GM12801 (cell line): ENCODE measurements around the gene SDCBP2.

ENCODE experiments used
- CTCF ChIP-seq: IDR thresholded peaks from one replicate; pipeline ENCODE4 v1.5.1; 2011; ENCODE audit warnings: control low read depth; ENCODE audit not compliant: insufficient read length; ENCODE audit errors: extremely low read depth

SDCBP2 gene

GRCh38 chr20:1369970-1370369 lies 41.0 kb upstream of the SDCBP2 start:
- no peak for TF ChIP-seq CTCF

- TF ChIP-seq CTCF = no peak
Measured at GRCh38 chr20:1368448-1369199, 39.7 kb upstream of the SDCBP2 start.

- TF ChIP-seq CTCF = no peak
Measured at GRCh38 chr20:1367479-1367878, 38.5 kb upstream of the SDCBP2 start.

DNA sequence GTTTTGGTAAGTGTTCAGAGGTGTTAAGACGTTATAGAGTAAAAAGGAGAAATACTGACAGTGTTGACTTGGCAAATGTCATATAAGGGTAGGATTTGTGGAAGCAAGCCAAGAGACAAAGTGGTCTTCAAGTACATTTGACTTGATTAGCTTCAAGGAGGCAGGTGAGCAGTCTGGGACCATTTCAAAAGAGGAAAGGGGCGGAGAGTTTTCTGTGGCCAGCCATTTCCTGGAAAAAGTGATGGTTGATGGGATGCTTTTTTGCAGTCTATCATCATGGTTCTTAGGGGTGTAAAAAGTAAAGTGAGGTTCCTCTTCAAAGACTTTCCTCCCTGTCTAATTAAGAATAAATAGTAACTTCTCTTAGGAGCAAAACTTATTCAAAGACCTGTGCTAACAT lies 35.2 kb upstream of the SDCBP2 start:
- TF ChIP-seq CTCF = no peak

DNA sequence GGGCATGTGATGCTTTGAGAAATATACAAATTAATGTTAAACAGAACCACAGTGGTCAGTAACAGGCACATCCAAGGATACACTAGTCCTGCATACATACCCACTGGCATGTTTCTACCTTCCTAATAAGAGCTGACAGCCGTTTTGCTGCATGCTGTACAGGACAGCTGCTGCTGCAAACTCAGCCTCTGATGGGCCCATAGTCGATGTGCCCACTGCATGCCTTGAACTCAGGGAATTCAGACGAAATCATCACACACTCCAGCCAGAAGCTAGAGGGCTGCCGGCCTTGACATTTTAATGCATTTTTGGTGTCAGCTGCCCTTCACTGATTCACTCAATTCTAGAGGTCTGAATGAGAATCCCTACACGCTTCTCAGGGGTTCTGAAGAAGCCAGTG lies 34.6 kb upstream of the SDCBP2 start:
- no peak for TF ChIP-seq CTCF

DNA sequence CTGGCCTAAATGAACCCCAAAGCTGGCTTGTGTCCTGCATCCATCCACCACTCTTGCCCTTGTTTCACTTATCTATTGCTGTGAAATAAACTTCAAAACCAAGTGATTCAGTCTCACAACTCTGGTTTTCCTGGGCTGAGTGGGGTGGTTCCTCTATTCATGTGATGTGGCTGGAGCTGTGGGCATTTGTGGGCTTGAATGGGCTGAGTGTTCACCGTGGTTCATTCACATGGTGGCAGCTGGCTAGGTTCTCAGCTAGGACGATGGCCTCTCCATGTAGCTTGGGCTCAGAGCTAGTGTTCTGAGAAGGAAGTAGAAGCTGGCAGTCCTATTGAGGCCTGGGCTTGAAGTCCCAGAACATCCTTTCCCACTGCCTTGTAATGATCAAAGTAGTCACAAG lies 33.5 kb upstream of the SDCBP2 start:
- TF ChIP-seq CTCF = no peak

DNA sequence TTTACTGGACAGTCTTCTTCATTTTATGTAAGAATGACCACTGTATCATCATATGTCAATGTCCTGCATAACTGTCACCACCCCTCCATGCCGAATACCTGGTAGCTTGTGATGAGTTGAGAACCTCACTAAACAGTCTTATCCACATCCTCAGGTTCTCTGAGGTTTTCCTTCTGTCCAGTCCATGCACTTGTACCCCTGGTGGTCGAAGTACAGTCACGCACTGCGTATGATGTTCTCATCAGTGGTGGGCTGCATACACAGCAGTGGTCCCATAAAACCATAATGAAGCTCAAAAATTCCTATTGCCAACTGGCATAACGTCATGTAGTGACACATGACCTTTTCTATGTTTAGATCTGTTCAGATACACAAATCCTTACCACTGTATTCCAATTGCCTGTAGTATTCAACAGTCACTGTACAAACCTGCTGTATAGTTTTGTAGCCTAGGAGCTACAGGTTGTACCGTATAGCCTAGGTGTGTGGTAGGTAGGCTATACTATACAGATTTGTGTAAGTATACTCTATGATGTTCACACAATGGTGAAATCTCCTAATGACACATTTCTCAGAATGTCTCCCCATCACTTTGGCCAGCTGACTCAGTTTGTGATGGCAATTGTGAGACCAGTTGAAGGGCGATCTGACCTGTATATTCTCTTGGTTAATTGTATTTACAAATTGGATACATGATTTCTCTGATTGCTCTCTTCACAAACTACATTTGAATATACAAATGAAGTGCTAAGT lies 31.3 kb upstream of the SDCBP2 start:
- no peak for TF ChIP-seq CTCF
